SW480 (cell line): ENCODE measurements around the gene SLC50A1.
A peak's percentile ranks its signal among the peaks of the same experiment; 100 is the strongest.
"Not testable (repeated sequence)": the region's sequence is repeated elsewhere in the genome, so short reads cannot be mapped to it uniquely, and the experiment has no call there.

Experiments used
- DNase-seq: peaks from one replicate; pipeline ENCODE4 v3.0.0-alpha.2; 2016; ENCODE audit warnings: low spot score

The SLC50A1 gene

DNA sequence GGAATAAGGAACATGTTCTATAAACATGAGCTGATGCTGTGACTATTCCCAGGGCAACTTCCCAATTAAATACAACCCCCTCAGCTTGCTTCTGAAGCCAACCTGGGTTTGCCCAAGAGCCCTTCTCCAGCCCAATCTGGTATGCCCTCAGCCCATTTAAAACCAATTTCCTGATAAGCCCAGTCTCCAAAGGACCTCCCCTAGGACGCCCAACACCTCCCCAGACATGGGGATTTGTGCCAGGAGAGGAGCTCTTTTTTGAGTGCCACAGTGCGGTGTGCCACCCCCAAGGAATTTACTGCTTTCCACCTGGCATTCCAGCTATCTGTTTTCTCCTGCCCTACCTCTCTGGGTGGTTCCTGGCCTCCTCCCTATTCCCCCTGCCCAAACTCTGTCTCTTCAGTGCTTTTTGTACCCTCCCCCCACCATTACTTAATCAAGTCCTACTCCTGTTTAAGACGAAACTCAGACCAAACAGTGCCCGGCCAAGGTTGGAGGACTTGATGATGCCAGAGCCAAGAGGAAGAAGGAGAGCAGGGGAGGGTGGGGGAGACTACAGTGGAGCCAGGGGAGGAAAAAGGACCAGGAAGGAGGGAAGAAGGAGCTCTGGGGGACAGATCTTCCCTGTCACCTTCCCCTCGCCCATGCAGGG, 19.4 kb upstream of the SLC50A1 start:
- peak; percentile 7 for DNase-seq

DNA sequence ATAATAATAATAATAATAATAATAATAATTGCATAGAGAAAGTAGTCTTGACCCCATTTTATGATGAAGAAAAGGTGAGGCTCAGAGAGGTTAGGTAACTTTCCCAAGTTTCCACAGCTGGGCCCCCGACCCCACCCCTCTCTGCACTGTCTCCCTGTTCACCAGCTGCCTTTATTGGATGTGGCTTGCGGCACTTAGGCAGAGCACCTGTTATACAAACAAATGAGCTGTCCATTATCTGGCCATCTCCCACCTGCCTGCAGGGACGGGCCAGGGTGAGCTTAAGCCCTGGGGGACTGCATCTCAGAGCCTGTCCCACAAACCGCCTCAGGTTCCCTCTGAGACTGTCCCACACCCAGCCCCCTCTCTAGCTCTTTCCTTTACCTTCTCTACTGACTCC, 18.0 kb upstream of the SLC50A1 start:
- DNase-seq: no peak

DNA sequence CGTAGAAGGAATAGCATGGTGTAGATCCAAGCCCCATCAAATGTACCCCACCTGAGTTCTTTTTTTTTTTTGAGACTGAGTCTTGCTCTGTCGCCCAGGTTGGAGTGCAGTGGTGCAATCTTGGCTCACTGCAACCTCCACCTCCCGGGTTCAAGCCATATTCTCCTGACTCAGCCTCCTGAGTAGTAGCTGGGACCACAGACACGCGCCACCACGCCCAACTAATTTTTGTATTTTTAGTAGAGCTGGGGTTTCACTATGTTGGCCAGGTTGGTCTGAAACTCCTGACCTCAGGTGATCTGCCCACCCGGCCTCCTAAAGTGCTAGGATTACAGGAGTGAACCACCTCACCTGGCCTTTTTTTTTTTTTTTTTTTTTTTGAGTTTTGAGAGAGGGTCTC, 17.6 kb upstream of the SLC50A1 start:
- DNase-seq: not testable (repeated sequence)

DNA sequence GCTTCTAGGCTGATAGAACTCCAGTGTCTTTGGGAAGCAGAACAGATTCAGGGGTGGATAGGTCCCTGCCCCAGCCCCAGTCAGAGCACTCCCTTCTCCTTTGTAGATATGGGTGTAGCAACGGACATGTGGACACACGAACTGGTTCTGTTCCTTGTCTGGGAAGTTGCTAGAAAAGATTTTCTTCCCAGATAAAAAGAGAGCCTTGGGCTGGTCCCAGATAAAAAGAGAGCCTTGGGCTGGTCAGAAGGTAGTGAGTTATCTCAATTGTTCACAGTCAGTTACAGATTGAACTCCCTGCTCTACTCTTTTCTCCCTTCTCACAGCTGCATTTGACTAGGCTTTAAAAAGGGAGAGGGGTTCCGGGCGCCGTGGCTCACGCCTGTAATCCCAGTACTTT, 15.4 kb upstream of the SLC50A1 start:
- DNase-seq: no peak

DNA sequence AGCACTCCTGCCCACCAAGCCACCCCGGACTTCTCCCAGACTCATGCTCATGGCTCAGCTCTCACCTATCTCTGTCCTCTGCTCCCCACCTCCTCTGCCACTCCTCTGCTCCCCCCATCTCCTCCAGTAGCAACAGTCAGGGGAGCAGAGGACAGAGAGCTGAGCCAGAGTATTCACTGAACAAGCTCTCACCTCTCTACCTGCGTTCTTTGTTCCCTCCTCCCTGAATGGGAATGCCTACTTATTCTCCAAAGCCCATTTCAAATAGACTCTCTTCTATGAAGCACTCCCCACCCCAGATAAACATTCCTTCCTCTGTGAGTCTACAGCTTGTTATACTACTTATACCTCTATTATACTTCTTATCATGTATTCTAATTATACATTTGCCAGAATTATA, 14.4 kb upstream of the SLC50A1 start:
- DNase-seq: no peak

DNA sequence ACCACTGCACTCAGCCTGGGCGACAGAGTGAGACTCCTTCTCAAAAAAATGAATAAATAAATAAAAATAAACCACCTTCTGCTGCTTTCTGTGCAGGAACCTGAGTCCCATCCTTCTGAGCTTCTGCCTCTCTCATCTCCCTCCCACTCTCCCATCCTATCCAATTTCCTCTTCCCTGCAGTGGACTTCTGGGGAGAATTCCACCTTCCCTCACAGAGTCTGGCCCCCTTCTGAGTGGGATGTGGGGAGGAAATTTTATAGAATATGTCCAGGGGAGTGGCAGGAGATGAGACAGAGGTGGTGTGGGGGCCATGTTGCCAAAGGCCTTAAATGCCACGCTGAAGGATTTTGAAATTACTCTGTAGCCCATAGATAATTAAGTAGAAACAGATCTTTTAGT, 13.3 kb upstream of the SLC50A1 start:
- DNase-seq: no peak

DNA sequence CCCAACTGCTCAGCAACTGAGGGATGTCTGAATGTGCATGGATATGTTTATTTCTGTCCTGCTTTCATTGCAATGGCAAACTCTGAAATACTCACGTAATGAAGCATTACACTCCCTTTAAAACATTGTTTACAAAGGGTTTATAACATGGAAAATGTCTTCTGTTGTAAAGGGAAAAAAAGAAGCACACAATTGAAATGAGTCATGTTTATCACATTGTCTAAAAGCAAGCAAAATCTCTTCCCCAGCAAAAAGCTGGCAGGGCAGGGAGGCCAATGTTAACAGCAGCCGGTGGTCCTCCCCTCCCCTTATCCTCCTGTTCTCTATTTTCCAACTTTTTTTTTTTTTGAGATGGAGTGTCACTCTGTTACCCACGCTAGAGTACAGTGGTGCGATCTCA, 11.9 kb upstream of the SLC50A1 start:
- no peak for DNase-seq

DNA sequence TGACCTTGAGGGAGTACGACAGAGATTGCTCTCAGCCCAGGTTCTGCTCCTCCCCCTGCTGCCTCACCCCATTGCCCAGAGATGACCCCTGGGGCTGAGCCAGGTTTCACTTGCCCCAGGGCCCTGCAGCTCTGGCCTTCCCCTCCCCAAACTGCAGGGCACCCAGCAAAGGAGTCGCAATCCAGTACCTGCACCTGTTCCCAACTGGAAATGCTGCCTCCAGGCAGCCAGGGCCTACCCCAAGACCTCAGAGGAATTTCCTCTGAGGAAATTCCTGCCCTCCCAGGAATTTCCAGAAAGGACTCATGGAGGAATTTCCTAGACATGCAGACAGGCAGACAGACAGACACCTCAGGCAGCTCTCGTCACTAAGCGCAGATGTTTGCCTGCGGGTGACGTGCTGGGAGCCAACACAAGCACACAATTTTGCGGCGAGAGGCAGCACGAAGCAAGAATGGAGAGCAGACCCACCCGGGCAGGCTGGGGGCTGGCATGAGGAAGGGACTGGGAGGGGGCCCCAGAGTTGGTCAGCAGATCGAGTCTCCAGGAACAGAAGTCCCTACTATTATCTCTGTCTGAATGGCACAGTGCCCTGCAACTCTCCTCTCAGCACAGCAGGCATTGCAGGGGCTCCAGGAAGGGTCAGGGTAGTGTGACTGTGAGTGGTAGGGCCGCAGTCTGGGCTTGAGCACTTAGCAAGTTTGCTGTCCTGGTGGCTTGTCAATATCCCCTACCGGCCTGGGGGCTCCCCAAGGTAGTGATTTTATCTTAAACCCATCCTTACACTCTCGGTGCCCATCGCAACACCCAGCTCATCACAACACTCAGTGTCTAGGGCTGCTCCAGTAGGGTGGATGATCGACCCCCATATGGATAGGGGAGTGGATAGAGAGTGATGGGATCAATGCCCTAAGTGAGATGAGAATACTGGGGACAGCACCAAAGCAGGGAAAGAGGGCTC, 10.9 kb upstream of the SLC50A1 start:
- DNase-seq: no peak

DNA sequence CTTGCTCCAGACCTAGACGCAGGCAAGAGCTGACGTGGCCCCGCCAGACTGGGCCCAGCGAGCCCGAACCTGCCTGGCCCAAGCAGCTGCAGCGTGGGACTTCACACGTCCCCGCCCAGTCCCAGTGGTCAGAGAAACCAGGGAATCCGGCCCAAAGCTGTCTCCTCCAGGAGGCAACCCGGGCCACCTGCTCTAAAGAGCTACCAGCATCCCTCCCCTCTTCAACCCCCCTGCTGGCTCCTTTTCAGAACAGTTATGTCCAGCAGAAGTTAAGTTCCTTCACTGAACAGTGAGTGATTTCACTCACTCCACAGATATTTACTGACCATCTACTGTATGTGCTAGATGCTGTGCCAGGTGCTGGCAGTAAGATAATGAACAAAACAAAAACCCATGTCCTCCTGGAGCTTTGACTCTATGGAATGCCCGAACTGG, 10.1 kb upstream of the SLC50A1 start:
- DNase-seq: no peak

DNA sequence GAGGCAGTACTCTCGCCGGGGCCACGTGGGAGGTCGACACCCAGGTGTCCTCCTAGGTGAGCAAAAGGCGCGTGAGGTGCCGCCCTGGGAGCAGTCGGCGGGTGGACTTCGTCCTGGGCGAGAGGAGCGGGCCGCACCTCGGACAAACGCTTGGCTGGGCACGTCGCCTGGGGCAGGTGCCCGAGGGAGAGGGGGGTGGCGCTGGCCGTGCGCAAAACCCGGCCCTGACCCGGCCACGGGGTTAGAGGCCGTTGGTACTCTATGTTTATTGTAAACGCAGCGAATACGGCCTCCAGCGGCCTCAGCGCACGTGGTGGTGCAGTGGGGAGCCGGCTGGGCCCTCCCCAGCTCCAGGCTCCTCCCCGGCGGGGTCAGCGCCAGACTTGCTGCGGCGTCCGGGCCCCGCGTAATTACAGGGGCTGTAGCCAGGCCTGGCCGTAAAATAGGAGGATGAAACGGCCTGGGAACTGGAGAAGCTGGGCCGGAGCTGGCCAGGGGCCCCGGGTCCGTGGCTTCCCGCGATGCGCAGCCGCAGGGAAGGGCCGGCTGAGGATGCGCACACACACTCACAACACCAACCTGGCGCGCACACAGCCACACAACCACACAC, 9.6 kb upstream of the SLC50A1 start:
- DNase-seq: peak; percentile 63

DNA sequence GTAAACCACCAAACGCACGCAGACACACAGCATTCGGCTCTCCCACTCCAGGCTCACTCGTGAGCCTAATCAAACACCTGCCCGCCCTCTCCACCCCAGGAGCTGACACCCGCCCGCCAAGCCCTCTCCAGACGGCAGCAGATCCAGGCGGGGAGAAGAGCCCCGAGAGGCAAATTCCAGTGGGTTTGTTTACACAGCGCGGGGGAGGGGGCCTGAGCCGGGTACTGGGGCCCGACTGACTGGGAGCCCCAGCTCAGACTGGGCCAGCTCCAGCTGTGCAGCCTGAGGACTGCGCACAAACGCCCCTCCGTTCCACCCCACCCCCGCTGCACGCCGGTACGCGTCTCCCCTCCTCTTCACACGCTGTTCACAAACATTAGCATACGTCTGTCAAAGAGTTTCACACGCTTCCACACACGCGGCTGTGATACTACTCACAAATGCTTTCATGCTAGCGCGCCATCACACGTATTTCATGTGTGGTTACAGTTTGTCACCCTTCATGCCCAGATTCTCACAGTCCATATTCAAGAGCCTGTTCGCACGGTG, 9.0 kb upstream of the SLC50A1 start:
- peak; percentile 86 for DNase-seq

DNA sequence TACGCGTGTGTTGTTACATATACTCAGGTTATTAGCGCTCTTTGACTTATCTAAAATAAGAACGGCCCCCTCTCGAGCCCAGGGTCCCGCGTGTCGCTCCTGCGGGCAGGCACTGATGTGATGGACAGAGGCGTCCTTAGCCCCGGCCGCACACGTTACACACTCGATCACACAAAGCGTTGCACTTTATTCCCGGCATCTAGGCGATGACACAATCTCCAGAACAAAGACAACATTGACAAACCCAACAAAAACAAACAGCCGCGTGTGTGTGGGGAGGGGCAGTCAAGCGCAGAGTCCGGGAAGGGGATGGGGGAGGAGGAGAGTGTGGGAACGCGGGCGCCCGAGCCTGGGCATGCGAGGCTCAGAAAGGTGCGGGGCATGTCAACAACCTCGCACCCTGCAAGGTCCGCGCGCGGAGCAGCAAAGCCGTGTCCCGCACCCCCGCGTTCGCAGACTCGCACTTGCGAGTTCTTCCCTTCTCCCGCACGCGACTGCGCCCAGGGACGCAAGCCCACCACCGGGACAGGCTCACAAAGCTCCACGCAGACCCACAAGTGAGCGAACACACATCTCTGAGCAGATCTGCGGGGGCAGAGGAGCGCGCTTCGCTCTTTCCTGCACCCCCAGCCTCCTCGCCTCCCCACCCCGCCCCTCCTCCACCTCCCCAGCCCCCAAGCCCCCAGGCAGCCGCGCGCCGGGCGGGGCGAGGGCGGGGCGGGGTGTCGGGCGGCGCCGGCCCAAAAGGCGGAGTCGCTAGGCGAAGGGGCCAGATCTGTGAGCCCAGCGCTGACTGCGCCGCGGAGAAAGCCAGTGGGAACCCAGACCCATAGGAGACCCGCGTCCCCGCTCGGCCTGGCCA, 8.3 kb upstream of the SLC50A1 start, which contains the start of gene EFNA1:
EFNA1 (plus strand) TSS at position 772 of the 862 bp plus-strand sequence. CDS start 102 bp downstream, outside the sequence.
- peak; percentile 95 for DNase-seq

DNA sequence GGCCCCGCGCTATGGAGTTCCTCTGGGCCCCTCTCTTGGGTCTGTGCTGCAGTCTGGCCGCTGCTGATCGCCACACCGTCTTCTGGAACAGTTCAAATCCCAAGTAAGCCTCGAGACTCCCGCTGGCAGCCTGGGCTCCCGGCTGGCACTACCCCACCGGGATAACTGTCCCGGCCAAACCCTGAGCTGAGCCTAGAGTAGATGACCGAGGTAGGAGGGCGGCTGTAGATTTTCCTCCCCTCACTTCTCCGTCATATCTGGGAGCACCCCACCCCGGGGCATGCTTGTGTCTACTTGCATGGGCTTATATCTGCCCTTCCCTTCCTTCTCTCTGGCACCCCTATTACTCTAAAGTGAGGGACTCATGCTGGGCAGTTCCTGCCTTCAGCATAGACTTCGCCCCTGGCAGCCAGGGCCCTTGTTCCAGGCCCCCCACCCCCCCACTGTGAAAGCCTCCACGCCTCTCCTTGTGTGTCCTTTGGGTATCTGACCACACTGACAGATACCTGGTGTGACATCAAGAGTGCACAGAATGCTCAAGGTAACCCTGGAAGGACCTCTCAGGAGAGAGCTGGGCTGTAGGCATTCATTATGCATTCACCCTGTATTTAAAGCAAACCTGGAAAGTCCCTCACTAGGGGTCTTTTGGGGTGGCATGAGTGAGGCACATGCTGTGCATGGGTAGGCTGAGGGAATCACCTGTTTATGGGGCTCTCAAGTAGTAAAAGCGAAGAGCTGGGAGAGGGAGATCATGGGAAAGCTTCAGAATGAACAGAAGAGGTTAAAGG, 7.5 kb upstream of the SLC50A1 start:
- no peak for DNase-seq

DNA sequence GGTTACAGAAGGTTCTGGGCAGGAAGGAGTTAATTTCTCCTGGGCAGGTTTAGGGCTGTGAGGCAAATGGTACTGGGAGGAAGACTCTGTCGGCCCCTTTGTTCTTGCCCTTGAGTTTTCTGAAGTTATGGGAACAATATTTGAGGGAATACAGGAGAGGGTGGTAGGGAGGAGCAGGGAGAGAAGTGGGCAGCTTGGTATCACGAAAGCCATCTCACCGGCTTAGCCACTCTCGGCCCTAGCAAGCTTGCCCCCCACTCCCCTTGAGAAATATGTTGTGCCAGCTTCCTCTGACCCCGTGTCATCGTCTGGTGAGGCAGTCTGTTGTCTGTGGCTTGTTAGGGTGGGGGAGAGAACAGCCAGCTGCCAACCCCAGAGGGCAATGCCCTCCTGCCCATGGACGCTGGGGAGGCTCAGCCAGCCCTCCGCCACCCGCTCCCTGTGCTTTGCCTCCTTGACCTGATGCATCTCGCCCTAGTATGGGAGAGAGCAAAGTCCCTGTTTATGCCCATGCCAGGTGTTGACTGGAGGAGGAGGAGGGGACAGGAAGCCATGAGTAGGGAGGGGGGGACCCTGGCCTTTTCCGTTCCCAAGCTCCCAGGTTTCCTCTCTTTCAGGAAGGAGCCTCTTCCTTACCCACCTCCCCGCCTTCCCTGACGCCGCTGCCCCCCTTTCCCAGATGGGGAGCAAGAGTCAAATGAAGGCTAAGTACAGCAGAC, 6.7 kb upstream of the SLC50A1 start:
- peak; percentile 79 for DNase-seq

DNA sequence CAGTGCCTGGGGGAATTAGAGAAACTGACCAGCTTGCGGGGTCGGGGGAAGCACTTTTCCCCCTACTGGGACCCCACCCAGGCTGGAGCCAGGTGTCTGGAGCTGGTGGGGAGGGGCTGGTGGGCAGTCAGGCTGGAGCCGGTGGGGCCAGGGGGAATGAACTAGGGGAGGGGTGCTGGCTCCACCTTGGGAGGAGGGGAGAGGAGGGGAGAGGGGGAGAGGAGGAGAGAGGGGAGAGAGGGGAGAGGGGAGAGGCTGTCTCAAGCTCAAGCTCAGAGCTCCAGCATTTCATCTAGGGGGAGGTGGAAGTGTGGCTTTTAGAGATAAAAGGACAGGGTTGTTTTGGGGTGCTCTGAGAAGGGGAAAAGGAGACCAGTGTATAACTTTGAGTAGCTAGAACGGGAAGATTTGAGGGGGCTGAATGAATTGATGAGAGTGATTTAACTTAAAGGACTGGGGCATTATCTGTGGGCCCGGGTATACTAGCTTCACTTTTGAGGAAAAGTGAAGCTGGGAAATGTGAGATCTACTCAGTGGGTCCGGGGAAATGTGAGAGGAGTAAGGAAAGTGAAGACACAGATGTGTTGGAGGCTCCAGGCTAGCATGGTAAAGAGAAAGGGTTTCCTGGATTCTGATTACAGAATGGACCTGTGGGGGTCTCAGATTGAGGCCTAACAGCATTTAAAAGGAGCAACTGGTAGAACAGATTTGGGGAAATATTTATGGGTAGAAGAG, 5.2 kb upstream of the SLC50A1 start:
- DNase-seq: no peak

DNA sequence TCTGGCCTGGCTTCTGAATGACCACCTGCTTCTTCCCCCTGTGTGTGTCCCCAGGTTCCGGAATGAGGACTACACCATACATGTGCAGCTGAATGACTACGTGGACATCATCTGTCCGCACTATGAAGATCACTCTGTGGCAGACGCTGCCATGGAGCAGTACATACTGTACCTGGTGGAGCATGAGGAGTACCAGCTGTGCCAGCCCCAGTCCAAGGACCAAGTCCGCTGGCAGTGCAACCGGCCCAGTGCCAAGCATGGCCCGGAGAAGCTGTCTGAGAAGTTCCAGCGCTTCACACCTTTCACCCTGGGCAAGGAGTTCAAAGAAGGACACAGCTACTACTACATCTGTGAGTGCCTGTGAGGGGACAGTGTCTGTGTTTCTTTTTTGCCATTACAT, 4.4 kb upstream of the SLC50A1 start:
- no peak for DNase-seq

DNA sequence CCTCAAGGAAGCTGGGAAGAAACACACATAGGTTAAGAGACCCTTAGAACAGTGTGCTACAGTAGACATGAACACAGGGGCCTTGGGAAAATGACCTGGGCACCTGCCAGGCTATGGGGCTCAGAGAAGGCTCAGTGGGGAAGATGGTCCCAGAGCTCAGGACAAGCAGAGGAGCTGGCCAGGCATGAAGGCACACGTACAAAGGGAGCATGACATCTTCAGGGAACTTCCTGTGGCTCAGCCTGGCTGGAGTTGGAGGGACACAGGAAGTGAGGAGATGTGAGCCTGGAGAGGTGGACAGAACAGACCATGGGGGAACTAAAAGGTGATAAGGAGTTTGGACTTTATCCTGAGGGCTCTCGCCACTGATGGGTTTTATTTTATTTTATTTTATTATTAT, 3.8 kb upstream of the SLC50A1 start:
- no peak for DNase-seq

DNA sequence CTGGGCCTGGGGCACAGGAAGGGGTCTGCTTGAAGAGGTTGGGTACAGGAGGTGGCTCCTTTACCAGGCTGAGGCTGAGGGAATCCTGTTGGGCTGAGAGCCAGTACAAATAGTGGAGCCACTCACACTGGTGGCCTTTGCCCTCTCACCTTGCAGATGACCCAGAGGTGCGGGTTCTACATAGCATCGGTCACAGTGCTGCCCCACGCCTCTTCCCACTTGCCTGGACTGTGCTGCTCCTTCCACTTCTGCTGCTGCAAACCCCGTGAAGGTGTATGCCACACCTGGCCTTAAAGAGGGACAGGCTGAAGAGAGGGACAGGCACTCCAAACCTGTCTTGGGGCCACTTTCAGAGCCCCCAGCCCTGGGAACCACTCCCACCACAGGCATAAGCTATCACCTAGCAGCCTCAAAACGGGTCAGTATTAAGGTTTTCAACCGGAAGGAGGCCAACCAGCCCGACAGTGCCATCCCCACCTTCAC, 1.8 kb upstream of the SLC50A1 start:
- DNase-seq: no peak

DNA sequence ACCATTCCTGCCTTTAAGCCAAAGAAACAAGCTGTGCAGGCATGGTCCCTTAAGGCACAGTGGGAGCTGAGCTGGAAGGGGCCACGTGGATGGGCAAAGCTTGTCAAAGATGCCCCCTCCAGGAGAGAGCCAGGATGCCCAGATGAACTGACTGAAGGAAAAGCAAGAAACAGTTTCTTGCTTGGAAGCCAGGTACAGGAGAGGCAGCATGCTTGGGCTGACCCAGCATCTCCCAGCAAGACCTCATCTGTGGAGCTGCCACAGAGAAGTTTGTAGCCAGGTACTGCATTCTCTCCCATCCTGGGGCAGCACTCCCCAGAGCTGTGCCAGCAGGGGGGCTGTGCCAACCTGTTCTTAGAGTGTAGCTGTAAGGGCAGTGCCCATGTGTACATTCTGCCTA, 1.3 kb upstream of the SLC50A1 start:
- no peak for DNase-seq
